Endothelial cell of umbilical vein (primary cell): ENCODE measurements around the gene ADAM17. TPM values are rescaled to one million over a fixed set of nuclear protein-coding genes. Genes with fewer than 3 reads are reported as not detected.
A peak's percentile ranks its signal among the peaks of the same experiment; 100 is the strongest.

Experiments
- BruUV-seq: library from RNA; stranded (reverse); fragments of 400-500 nt; replicated peaks from 2 replicates; lab custom pipeline; 2021; lab: Mats Ljungman, UMichigan
- CTCF ChIA-PET: fragments of 300-600, 350-600 bp; sonication (Branson Sonifier 250); formaldehyde crosslinking; loops from one replicate; lab custom pipeline; 2021; ENCODE audit warnings: antibody characterized with exemption, inconsistent platforms; lab: Charles Lee
- POLR2A ChIA-PET: fragments of 300-600, 350-600 bp; sonication (Branson Sonifier 250); formaldehyde crosslinking; loops from one replicate; lab custom pipeline; 2021; ENCODE audit warnings: antibody characterized with exemption, inconsistent platforms; lab: Charles Lee
- DNase-seq: peaks from one replicate; pipeline ENCODE4 v3.0.0-alpha.2; 2011; ENCODE audit warnings: low read depth, low spot score
- FAIRE-seq: peaks from 2 replicates; lab custom pipeline; 2011; peaks lifted over from hg19 to GRCh38; lab: Jason Lieb, UNC
- H2AFZ ChIP-seq: 2 replicates; pipeline ENCODE4 v1.6.0; 2012; ENCODE audit warnings: low read depth, low read length, control low read depth, inconsistent platforms
- H3K27ac ChIP-seq: 2 replicates; pipeline ENCODE4 v1.5.1; 2011; ENCODE audit warnings: low read depth, mild to moderate bottlenecking, control low read depth, low read length, moderate library complexity; ENCODE audit not compliant: insufficient read depth
- H3K27me3 ChIP-seq, 2 experiments: 2 replicates each; pipeline versions ENCODE4 v1.6.0 to v1.6.1; 2011; ENCODE audit warnings: low read length in 2 of 2, mixed read lengths in 1 of 2; ENCODE audit not compliant: control insufficient read depth in 2 of 2, insufficient read depth in 2 of 2
- H3K36me3 ChIP-seq, 2 experiments: 2 replicates in 1 of 2; 3 replicates in 1 of 2; pipeline ENCODE4 v1.5.1; 2011; ENCODE audit warnings: low read length in 2 of 2, mild to moderate bottlenecking in 1 of 2, moderate library complexity in 1 of 2; ENCODE audit not compliant: control insufficient read depth in 2 of 2, insufficient read depth in 2 of 2; ENCODE audit errors: extremely low read depth in 1 of 2
- H3K4me1 ChIP-seq: 3 replicates; pipeline ENCODE4 v1.5.1; 2011; ENCODE audit warnings: mild to moderate bottlenecking, low read length; ENCODE audit not compliant: control insufficient read depth, insufficient read depth; ENCODE audit errors: extremely low read depth
- H3K4me2 ChIP-seq: 2 replicates; pipeline ENCODE4 v1.6.1; 2011; ENCODE audit warnings: low read length, control low read depth, mixed read lengths; ENCODE audit not compliant: insufficient read depth
- H3K4me3 ChIP-seq, 3 experiments: fragments of 200-600 bp in 1 of 3; sonication (generic), shearing (Covaris generic) in 1 of 3; replicated peaks in 1 of 3; 2 replicates each; pipeline ENCODE4 v1.5.1; 2011 to 2016; ENCODE audit warnings: control low read depth in 3 of 3, low read length in 3 of 3, mild to moderate bottlenecking in 2 of 3, inconsistent platforms in 1 of 3, low read depth in 1 of 3, moderate library complexity in 1 of 3; ENCODE audit not compliant: insufficient read depth in 1 of 3
- H3K79me2 ChIP-seq: 2 replicates; pipeline ENCODE4 v1.6.0; 2012; ENCODE audit warnings: low read length, inconsistent platforms; ENCODE audit not compliant: control insufficient read depth, insufficient read depth
- H3K9ac ChIP-seq: replicated peaks from 2 replicates; pipeline ENCODE3; 2011; ENCODE audit warnings: low read length, control low read depth; ENCODE audit not compliant: insufficient read depth; ENCODE audit errors: extremely low read depth
- H3K9me1 ChIP-seq: replicated peaks from 3 replicates; pipeline ENCODE4 v1.6.0; 2011; ENCODE audit warnings: mild to moderate bottlenecking, low read length; ENCODE audit not compliant: control insufficient read depth, insufficient read depth; ENCODE audit errors: extremely low read depth
- H3K9me3 ChIP-seq: replicated peaks from 2 replicates; pipeline ENCODE4 v1.5.1; 2012; ENCODE audit warnings: low read length, inconsistent platforms; ENCODE audit not compliant: control insufficient read depth, insufficient read depth
- H4K20me1 ChIP-seq: replicated peaks from 2 replicates; pipeline ENCODE3; 2011; ENCODE audit warnings: mild to moderate bottlenecking, low read length; ENCODE audit not compliant: control insufficient read depth, insufficient read depth; ENCODE audit errors: extremely low read depth
- CTCF ChIP-seq, 2 donors: IDR thresholded peaks; 1 replicate in 1 of 2; 2 replicates in 1 of 2; pipeline ENCODE4 v1.5.1; 2011; ENCODE audit warnings: low read length in 2 of 2, mild to moderate bottlenecking in 2 of 2, moderate library complexity in 2 of 2, control low read depth in 1 of 2, inconsistent platforms in 1 of 2, low read depth in 1 of 2; ENCODE audit not compliant: insufficient read depth in 1 of 2; ENCODE audit errors: extremely low read depth in 1 of 2
- EZH2 ChIP-seq: IDR thresholded peaks from 2 replicates; pipeline ENCODE4 v1.6.1; 2012; ENCODE audit warnings: borderline replicate concordance, low read depth, mild to moderate bottlenecking, moderate library complexity, low read length, inconsistent platforms; ENCODE audit not compliant: severe bottlenecking
- FOS ChIP-seq: IDR thresholded peaks from 2 replicates; pipeline ENCODE4 v1.6.1; 2011; ENCODE audit warnings: mild to moderate bottlenecking, low read length, moderate library complexity, borderline replicate concordance; ENCODE audit not compliant: insufficient read depth
- GATA2 ChIP-seq: IDR thresholded peaks from 2 replicates; pipeline ENCODE4 v1.7.0; 2011; ENCODE audit warnings: low read depth, mild to moderate bottlenecking, moderate library complexity, mixed read lengths, low read length; ENCODE audit not compliant: insufficient read length, insufficient read depth
- JUN ChIP-seq: IDR thresholded peaks from 2 replicates; pipeline ENCODE4 v1.6.1; 2011; ENCODE audit warnings: borderline replicate concordance, low read depth; ENCODE audit not compliant: insufficient read length, insufficient read depth
- MAX ChIP-seq: IDR thresholded peaks from 2 replicates; pipeline ENCODE4 v1.6.1; 2011; ENCODE audit not compliant: insufficient read depth, insufficient read length
- MYC ChIP-seq: IDR thresholded peaks from one replicate; pipeline ENCODE4 v1.6.1; 2011; ENCODE audit warnings: mild to moderate bottlenecking, low read depth, low read length
- POLR2A ChIP-seq: IDR thresholded peaks from 2 replicates; pipeline ENCODE4 v1.6.1; 2012; ENCODE audit warnings: low read depth, mild to moderate bottlenecking, control low read depth, low read length
- POLR2AphosphoS5 ChIP-seq: IDR thresholded peaks from 2 replicates; pipeline ENCODE4 v1.6.1; 2012; ENCODE audit warnings: low read depth, mild to moderate bottlenecking, control low read depth, low read length, moderate library complexity; ENCODE audit not compliant: insufficient read depth
- dilution Hi-C: fragments of 300-500 bp; cut with MboI; formaldehyde crosslinking; loops from one replicate; pipeline ENCODE4 v1.15.0; 2019; ENCODE audit warnings: low sequenced_read_pairs; ENCODE audit not compliant: extremely low pct_ligation_motif_present
- intact Hi-C: fragments of 100-400 bp; cut with micrococcal nuclease; formaldehyde crosslinking; loops from one replicate; pipeline ENCODE4 v1.10.0; 2022
- polyA plus RNA-seq, 4 experiments: library from polyadenylated mRNA; depleted of rRNA in 3 of 4; stranded (reverse) in 3 of 4; unstranded in 1 of 4; fragments of >200 nt; gene quantifications; 2 replicates each; pipeline versions ENCODE4 v1.2.1 to v1.2.3, GENCODE V29; 2011 to 2012; ENCODE audit warnings: missing spikeins in 1 of 4
- total RNA-seq: library from RNA; stranded (reverse); gene quantifications from 2 replicates; pipeline ENCODE4 v1.2.3, GENCODE V29; 2021

Gene ADAM17
- total and polyA plus RNA-seq, 2 donors (not counting 3 experiments of a cell fraction or from before 2014, with no cell fraction given) = 10.6 to 57.1 TPM

GRCh38 chr2:9473985-9474360, 81.7 kb downstream of the ADAM17 start:
- Histone ChIP-seq H4K20me1 (no peaks in the 10 kb centered on the region), H3K4me1 (peaks cover 7% of the 10 kb centered on the region), H3K9me3 (no peaks in the 10 kb centered on the region), H3K4me3 (peak overlapping the region; percentile 54 to 86 (median 73)), H3K79me2 (peaks cover 15% of the 10 kb centered on the region), H3K27me3 (no peaks in the 10 kb centered on the region), H3K27ac (peak overlapping the region; percentile 70), H3K9ac (peak overlapping the region; percentile 90), H3K4me2 (peak overlapping the region; percentile 68), H2AFZ (peak overlapping the region; percentile 81), H3K36me3 (peaks cover 0 to 2% of the 10 kb centered on the region in 2 experiments), H3K9me1 (no peaks in the 10 kb centered on the region)
- POLR2A ChIA-PET = no interaction called here
- FAIRE-seq = no peak
- peak; percentile 24 for DNase-seq
- dilution Hi-C loops = no loop called here
- no TSS peak for BruUV-seq
- TF ChIP-seq MAX = no peak
- TF ChIP-seq JUN = no peak
- no peak for TF ChIP-seq FOS
- TF ChIP-seq MYC = no peak
- TF ChIP-seq CTCF (IDR thresholded peaks at IDR 0.05; ENCODE audit: extremely low read depth in 1 of 2, insufficient read depth in 1 of 2, low read depth in 1 of 2, low read length in 2 of 2) = no peak
- no peak for TF ChIP-seq GATA2
- no peak for TF ChIP-seq POLR2AphosphoS5
- no peak for TF ChIP-seq EZH2
- no peak for TF ChIP-seq POLR2A
- intact Hi-C loops = loop anchor here (2.0 to 5.0 kb wide), 2 partner anchors 83 to 332 kb away; no protein-coding TSS in a partner anchor
- CTCF ChIA-PET = interaction anchor here (1.2 to 2.3 kb wide), 2 partner anchors 9 to 32 kb away, joined by 5 to 7 read pairs; no protein-coding TSS in a partner anchor
